ENCODE measurements around the gene HIVEP1. TPM values are rescaled to one million over a fixed set of nuclear protein-coding genes. Genes with fewer than 3 reads are reported as not detected.

The HIVEP1 gene
- total RNA-seq, 1 donor from 2014 or later = 22.8 TPM

GRCh38 chr6:12037798-12038197 lies 25.7 kb downstream of the HIVEP1 start:
- intact Hi-C loops (cut with DNase I) = no loop called here
- H3K4me3 ChIP-seq = no peak overlapping the region
- no peaks in the 10 kb centered on the region for H3K9me3 ChIP-seq
- TF ChIP-seq CTCF (IDR thresholded peaks at IDR 0.05) = no peak
- DNase-seq = no peak
- H3K36me3 ChIP-seq = no peaks in the 10 kb centered on the region
- no peak overlapping the region for H3K27ac ChIP-seq
- no peaks in the 10 kb centered on the region for H3K27me3 ChIP-seq (ENCODE audit: low read depth)
- ATAC-seq = no peak
- peaks cover 17% of the 10 kb centered on the region for H3K4me1 ChIP-seq

- Histone ChIP-seq H3K4me1 (peaks cover 7% of the 10 kb centered on the region), H3K27ac (no peak overlapping the region), H3K27me3 (ENCODE audit: low read depth) (no peaks in the 10 kb centered on the region), H3K4me3 (no peak overlapping the region), H3K9me3 (no peaks in the 10 kb centered on the region), H3K36me3 (no peaks in the 10 kb centered on the region)
- DNase-seq (no peak), ATAC-seq (no peak)
- intact Hi-C loops (cut with DNase I) = no loop called here
- TF ChIP-seq CTCF (IDR thresholded peaks at IDR 0.05) = no peak
Observed at GRCh38 chr6:12039540-12040459, 27.7 kb downstream of the HIVEP1 start.

- Histone ChIP-seq H3K27me3 (ENCODE audit: low read depth) (no peaks in the 10 kb centered on the region), H3K27ac (peak overlapping the region; percentile 21), H3K4me3 (no peak overlapping the region), H3K9me3 (no peaks in the 10 kb centered on the region), H3K4me1 (peaks cover 17% of the 10 kb centered on the region), H3K36me3 (no peaks in the 10 kb centered on the region)
- peak in 1 of 2 donors; percentile 57 for ATAC-seq
- no peak for TF ChIP-seq CTCF (IDR thresholded peaks at IDR 0.05)
- DNase-seq = no peak
- intact Hi-C loops (cut with DNase I) = no loop called here
Observed at GRCh38 chr6:12047304-12047703, 35.2 kb downstream of the HIVEP1 start.

GRCh38 chr6:12047792-12048432 lies 35.8 kb downstream of the HIVEP1 start:
- no peaks in the 10 kb centered on the region for H3K9me3 ChIP-seq
- intact Hi-C loops (cut with DNase I) = no loop called here
- no peak for ATAC-seq
- DNase-seq = no peak
- no peaks in the 10 kb centered on the region for H3K27me3 ChIP-seq (ENCODE audit: low read depth)
- peaks cover 23% of the 10 kb centered on the region for H3K4me1 ChIP-seq
- no peak overlapping the region for H3K27ac ChIP-seq
- no peak for TF ChIP-seq CTCF (IDR thresholded peaks at IDR 0.05)
- H3K4me3 ChIP-seq = no peak overlapping the region
- no peaks in the 10 kb centered on the region for H3K36me3 ChIP-seq

- DNase-seq = no peak
- intact Hi-C loops (cut with DNase I) = no loop called here
- no peak for TF ChIP-seq CTCF (IDR thresholded peaks at IDR 0.05)
Observed at GRCh38 chr6:12048609-12049008, 36.5 kb downstream of the HIVEP1 start.

More at GRCh38 chr6:12048609-12049008, 36.5 kb downstream of the HIVEP1 start:
- no peaks in the 10 kb centered on the region for H3K9me3 ChIP-seq
- no peak overlapping the region for H3K4me3 ChIP-seq
- H3K36me3 ChIP-seq = no peaks in the 10 kb centered on the region
- no peak overlapping the region for H3K27ac ChIP-seq
- H3K4me1 ChIP-seq = peaks cover 24% of the 10 kb centered on the region
- no peaks in the 10 kb centered on the region for H3K27me3 ChIP-seq (ENCODE audit: low read depth)
- no peak for ATAC-seq

All from lower lobe of right lung (tissue), 2 donors.